HG03460 (cell line): ENCODE measurements around the gene LPCAT4.
"Not testable (repeated sequence)": the region's sequence is repeated elsewhere in the genome, so short reads cannot be mapped to it uniquely, and the experiment has no call there.

ENCODE experiments used
- ATAC-seq: cut with Tn5 transposase; IDR thresholded peaks from one replicate; pipeline ENCODE4 v1.9.1; 2021; ENCODE audit not compliant: unreplicated experiment

Gene LPCAT4

GRCh38 chr15:34362047-34362773 is 4.8 kb downstream of the LPCAT4 start:
- no peak for ATAC-seq

GRCh38 chr15:34361278-34361677 is 5.7 kb downstream of the LPCAT4 start:
- ATAC-seq = no peak

- ATAC-seq = no peak
Measured at GRCh38 chr15:34360298-34360697, 6.7 kb downstream of the LPCAT4 start.

- ATAC-seq = no peak
Measured at GRCh38 chr15:34359416-34359815, 7.6 kb downstream of the LPCAT4 start.

- no peak for ATAC-seq
Measured at GRCh38 chr15:34358948-34359347, 8.0 kb downstream of the LPCAT4 start.

- ATAC-seq = no peak
Measured at GRCh38 chr15:34358367-34358766, 8.6 kb downstream of the LPCAT4 start.

- no peak for ATAC-seq
Measured at GRCh38 chr15:34357653-34358052, 9.3 kb downstream of the LPCAT4 start.

GRCh38 chr15:34355241-34355640 is 11.8 kb downstream of the LPCAT4 start:
- ATAC-seq = no peak

GRCh38 chr15:34354286-34354685 is 12.7 kb downstream of the LPCAT4 start:
- no peak for ATAC-seq

GRCh38 chr15:34353627-34354026 is 13.4 kb downstream of the LPCAT4 start:
- no peak for ATAC-seq

GRCh38 chr15:34352996-34353395 is 14.0 kb downstream of the LPCAT4 start:
- ATAC-seq = not testable (repeated sequence)

GRCh38 chr15:34349769-34350168 is 17.2 kb downstream of the LPCAT4 start:
- no peak for ATAC-seq

GRCh38 chr15:34348735-34349300 is 18.2 kb downstream of the LPCAT4 start:
- ATAC-seq = no peak

GRCh38 chr15:34347951-34348638 is 18.9 kb downstream of the LPCAT4 start:
- ATAC-seq = no peak

- ATAC-seq = peak; percentile 82
Measured at GRCh38 chr15:34342737-34343575, 24.0 kb downstream of the LPCAT4 start, which contains the start of the genes NOP10 and NUTM1. NOP10 (minus strand) TSS chr15:34343136; CDS start chr15:34343073, 63 bp downstream. NUTM1 (plus strand) TSS chr15:34343315; CDS start chr15:34343697, 382 bp downstream.

GRCh38 chr15:34342213-34342736 is 24.7 kb downstream of the LPCAT4 start:
- ATAC-seq = not testable (repeated sequence)

GRCh38 chr15:34341381-34342212 is 25.4 kb downstream of the LPCAT4 start:
- ATAC-seq = no peak

GRCh38 chr15:34339946-34340345 is 27.1 kb downstream of the LPCAT4 start:
- no peak for ATAC-seq

GRCh38 chr15:34338347-34338746 is 28.6 kb downstream of the LPCAT4 start:
- ATAC-seq = no peak
